Hypothalamus (tissue), 51 donors: ENCODE data around the gene LAX1.

Experiments
- DNase-seq, 51 donors: peaks; one replicate each; lab custom pipeline; 2025; lab: John Stamatoyannopoulos, UW

The LAX1 gene

DNA sequence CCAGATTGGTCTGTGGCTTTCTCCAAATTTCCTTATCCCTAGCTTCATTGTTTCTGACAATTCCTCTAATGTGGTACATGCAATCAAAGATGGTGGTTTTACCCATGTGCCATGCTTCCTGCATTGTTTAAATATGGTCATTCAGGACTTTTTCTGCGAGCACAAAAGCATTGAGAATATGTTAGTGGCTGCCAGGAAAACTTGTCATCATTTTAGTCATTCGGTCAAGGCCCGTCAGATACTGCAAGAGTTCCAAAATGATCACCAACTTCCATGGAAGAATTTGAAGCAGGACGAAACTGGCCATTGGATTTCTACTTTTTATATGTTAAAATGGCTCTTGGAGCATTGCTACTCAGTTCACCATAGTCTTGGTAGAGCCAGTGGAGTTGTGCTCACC, 34.2 kb downstream of the LAX1 start:
- DNase-seq: no peak

- DNase-seq: no peak
Observed at GRCh38 chr1:203799971-203800370, 35.0 kb downstream of the LAX1 start.

DNA sequence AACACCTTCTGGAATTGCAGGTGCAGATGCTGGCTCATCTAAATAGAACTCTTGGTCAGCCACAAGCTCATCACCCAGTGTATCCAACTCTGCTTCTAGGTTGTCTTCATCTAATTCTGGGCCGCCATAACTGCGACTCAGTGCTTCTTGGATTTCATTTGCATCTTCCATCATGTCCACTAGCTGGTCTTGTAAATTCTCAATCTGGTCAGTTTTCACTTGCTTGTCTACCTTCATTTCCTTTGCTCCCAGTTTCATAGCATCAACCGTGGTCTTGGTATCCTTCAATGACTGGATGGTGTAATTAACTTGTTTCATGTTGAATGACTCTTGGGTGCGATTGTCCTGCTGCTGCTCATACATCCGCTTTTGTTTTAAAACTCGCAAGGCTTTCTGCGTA, 40.7 kb downstream of the LAX1 start:
- no peak for DNase-seq

- DNase-seq: no peak
Observed at GRCh38 chr1:203807196-203807595, 42.2 kb downstream of the LAX1 start.

GRCh38 chr1:203813581-203814341, 48.8 kb downstream of the LAX1 start:
- no peak for DNase-seq

DNA sequence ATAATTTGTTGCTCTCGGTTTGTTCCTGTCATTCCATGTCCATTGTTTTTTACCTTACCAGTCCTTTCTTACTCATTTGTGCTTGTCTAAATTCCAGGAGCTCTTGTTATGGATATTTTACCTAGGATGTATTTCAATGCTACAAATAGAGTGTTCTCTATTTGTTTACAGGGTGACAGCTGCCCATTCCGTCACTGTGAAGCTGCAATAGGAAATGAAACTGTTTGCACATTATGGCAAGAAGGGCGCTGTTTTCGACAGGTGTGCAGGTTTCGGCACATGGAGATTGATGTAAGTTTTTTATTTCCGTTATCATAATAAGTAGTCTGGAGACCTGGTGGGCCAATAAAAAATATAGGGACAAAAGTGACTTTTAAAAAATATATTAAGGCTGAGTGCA, 53.4 kb downstream of the LAX1 start:
- DNase-seq: no peak

DNA sequence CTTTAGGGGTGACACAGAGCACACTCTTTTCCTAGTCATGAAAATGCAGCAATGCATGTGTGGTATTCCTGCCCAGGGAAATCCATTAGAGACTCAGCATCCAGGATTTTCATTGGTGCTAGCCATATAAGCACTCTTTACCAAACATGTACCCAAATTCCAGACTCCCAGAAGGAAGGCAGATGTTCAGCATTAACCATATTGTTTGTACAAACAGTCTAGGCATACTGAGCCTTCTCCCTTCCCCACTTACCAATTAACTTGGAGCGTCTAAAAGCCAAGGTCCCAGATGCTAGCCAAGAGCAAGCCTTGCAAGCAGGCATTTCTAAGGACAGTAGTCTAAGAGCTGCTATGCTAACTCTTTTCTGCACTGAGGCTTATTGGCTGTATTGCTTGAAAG, 58.3 kb downstream of the LAX1 start:
- DNase-seq: no peak
